Measurements from ENCODE around the gene MRPL58. TPM values are rescaled to one million over a fixed set of nuclear protein-coding genes. Genes with fewer than 3 reads are reported as not detected.
A peak's percentile ranks its signal among the peaks of the same experiment; 100 is the strongest.
"Not testable (repeated sequence)": the region's sequence is repeated elsewhere in the genome, so short reads cannot be mapped to it uniquely, and the experiment has no call there.

MRPL58 gene
- total RNA-seq, 4 donors from 2014 or later = 18.2 to 26.4 (median 20.8) TPM

- peaks cover 0 to 5% of the 10 kb centered on the region in 2 donors for H3K4me1 ChIP-seq
- TF ChIP-seq POLR2A (IDR thresholded peaks at IDR 0.05) (no peak), CTCF (IDR thresholded peaks at IDR 0.05) (no peak)
- no peaks in the 10 kb centered on the region for H3K27me3 ChIP-seq
- H3K36me3 ChIP-seq = no peaks in the 10 kb centered on the region
- H3K27ac ChIP-seq = no peak overlapping the region
- H3K4me3 ChIP-seq = no peak overlapping the region
- DNase-seq = no peak
- intact Hi-C loops (cut with DNase I; ENCODE audit: low total_unique reads) = no loop called here
- H3K9me3 ChIP-seq = no peaks in the 10 kb centered on the region
Observed at GRCh38 chr17:74979408-74980146, 32.9 kb upstream of the MRPL58 start.

GRCh38 chr17:74981318-74981978 lies 31.0 kb upstream of the MRPL58 start:
- Histone ChIP-seq H3K27me3 (no peaks in the 10 kb centered on the region), H3K9me3 (no peaks in the 10 kb centered on the region), H3K36me3 (no peaks in the 10 kb centered on the region), H3K27ac (peak overlapping the region; percentile 75 to 86), H3K4me1 (peaks cover 0 to 5% of the 10 kb centered on the region in 2 donors), H3K4me3 (peak overlapping the region; percentile 49 to 53)
- intact Hi-C loops (cut with DNase I; ENCODE audit: low total_unique reads) = no loop called here
- DNase-seq = no peak
- TF ChIP-seq CTCF (IDR thresholded peaks at IDR 0.05) (no peak), POLR2A (IDR thresholded peaks at IDR 0.05) (no peak)

GRCh38 chr17:74981979-74982662 lies 30.3 kb upstream of the MRPL58 start:
- Histone ChIP-seq H3K9me3 (no peaks in the 10 kb centered on the region), H3K27me3 (no peaks in the 10 kb centered on the region), H3K4me1 (peaks cover 0 to 9% of the 10 kb centered on the region in 2 donors), H3K27ac (peak overlapping the region; percentile 75 to 86), H3K36me3 (no peaks in the 10 kb centered on the region), H3K4me3 (peak overlapping the region; percentile 49 to 53)
- TF ChIP-seq CTCF (IDR thresholded peaks at IDR 0.05) = peak in 3 of 4 experiments; percentile 14 to 40 (median 16)
- peak; percentile 50 to 86 for TF ChIP-seq POLR2A (IDR thresholded peaks at IDR 0.05)
- DNase-seq = peak; percentile 68 to 69
- intact Hi-C loops (cut with DNase I; ENCODE audit: low total_unique reads) = no loop called here

GRCh38 chr17:74982663-74983313 lies 29.7 kb upstream of the MRPL58 start:
- H3K27me3 ChIP-seq; DNase-seq; H3K36me3 ChIP-seq; H3K9me3 ChIP-seq; H3K4me1 ChIP-seq; intact Hi-C loops (cut with DNase I; ENCODE audit: low total_unique reads): not testable (repeated sequence)
- Histone ChIP-seq H3K4me3 (peak overlapping the region; percentile 49 to 53), H3K27ac (peak overlapping the region; percentile 75 to 86)

- Histone ChIP-seq H3K36me3 (no peaks in the 10 kb centered on the region), H3K4me3 (no peak overlapping the region), H3K27me3 (no peaks in the 10 kb centered on the region), H3K4me1 (peaks cover 0 to 9% of the 10 kb centered on the region in 2 donors), H3K27ac (no peak overlapping the region), H3K9me3 (no peaks in the 10 kb centered on the region)
- intact Hi-C loops (cut with DNase I; ENCODE audit: low total_unique reads) = no loop called here
- TF ChIP-seq POLR2A (IDR thresholded peaks at IDR 0.05) = no peak
- no peak for TF ChIP-seq CTCF (IDR thresholded peaks at IDR 0.05)
- DNase-seq = no peak
Observed at GRCh38 chr17:74986206-74986576, 26.3 kb upstream of the MRPL58 start.
